Stimulated activated naive CD8-positive, alpha-beta T cell treated with anti-CD3 and anti-CD28 coated beads, Interleukin-15, Interleukin-2, amounts not matched to agents 100 U/mL and 50 U/mL, for 24 hours (primary cell): ENCODE data around the gene SNAPC2.

Experiments used
- ATAC-seq: fragments of 150-1000 bp; cut with Tn5 transposase; one replicate; pipeline ENCODE4 v1.10.0; 2021
- DNase-seq: peaks from one replicate; pipeline ENCODE4 v3.0.0; 2021

The SNAPC2 gene

GRCh38 chr19:7968796-7969554 lies 48.8 kb downstream of the SNAPC2 start:
- ATAC-seq (no peak), DNase-seq (no peak)

GRCh38 chr19:7969555-7969939 lies 49.4 kb downstream of the SNAPC2 start:
- DNase-seq: no peak
- no peak for ATAC-seq

GRCh38 chr19:7970716-7971448 lies 50.7 kb downstream of the SNAPC2 start:
- DNase-seq: peak; percentile 48

GRCh38 chr19:7971553-7972520 lies 51.7 kb downstream of the SNAPC2 start:
- no peak for ATAC-seq

More at GRCh38 chr19:7970716-7971448, 50.7 kb downstream of the SNAPC2 start:
- ATAC-seq: no peak

More at GRCh38 chr19:7971553-7972520, 51.7 kb downstream of the SNAPC2 start:
- no peak for DNase-seq
